IMR-90 (cell line): ENCODE measurements around the gene MYLK4. TPM values are rescaled to one million over a fixed set of nuclear protein-coding genes. Genes with fewer than 3 reads are reported as not detected.

ENCODE experiments used
- ATAC-seq: fragments of 200-7000 bp; cut with Tn5 transposase; 2 replicates; pipeline ENCODE4 v1.9.1; 2020; ENCODE audit warnings: low read depth, mild to moderate bottlenecking, moderate library complexity
- BruUV-seq: library from RNA; stranded (reverse); fragments of 400-500 nt; replicated peaks from 2 replicates; lab custom pipeline; 2021; lab: Mats Ljungman, UMichigan
- CTCF ChIA-PET: fragments of 300-600 bp; formaldehyde crosslinking; extraction: SDS; loops from one replicate; lab custom pipeline; 2021; ENCODE audit warnings: antibody characterized with exemption; lab: Yijun Ruan, JAX
- POLR2A ChIA-PET: fragments of 300-600 bp; sonication (Branson Sonifier 250); formaldehyde crosslinking; loops from one replicate; lab custom pipeline; 2022; ENCODE audit warnings: antibody characterized with exemption; ENCODE audit not compliant: unreplicated experiment; lab: Charles Lee
- DNase-seq: peaks from one replicate; pipeline ENCODE4 v3.0.0; 2013
- H2AFZ ChIP-seq: replicated peaks from 2 replicates; pipeline ENCODE3; 2013; ENCODE audit warnings: low read length, mild to moderate bottlenecking; ENCODE audit not compliant: poor library complexity
- H2AK5ac ChIP-seq: 2 replicates; pipeline ENCODE4 v1.6.1; 2013; ENCODE audit warnings: low read depth, low read length, inconsistent platforms
- H2AK9ac ChIP-seq: replicated peaks from 2 replicates; pipeline ENCODE3; 2013; ENCODE audit warnings: mild to moderate bottlenecking, low read depth, low read length, moderate library complexity; ENCODE audit not compliant: poor library complexity
- H2BK120ac ChIP-seq: 2 replicates; pipeline ENCODE4 v1.6.1; 2013; ENCODE audit warnings: low read depth, low read length, inconsistent platforms
- H2BK15ac ChIP-seq: 3 replicates; pipeline ENCODE4 v1.6.1; 2013; ENCODE audit warnings: low read depth, low read length, inconsistent platforms
- H2BK20ac ChIP-seq: 2 replicates; pipeline ENCODE4 v1.6.1; 2013; ENCODE audit warnings: low read depth, mild to moderate bottlenecking, inconsistent platforms, low read length, moderate library complexity
- H2BK5ac ChIP-seq: 2 replicates; pipeline ENCODE4 v1.6.1; 2013; ENCODE audit warnings: mild to moderate bottlenecking, low read depth, low read length, inconsistent platforms; ENCODE audit not compliant: poor library complexity, severe bottlenecking
- H3K14ac ChIP-seq: replicated peaks from 2 replicates; pipeline ENCODE4 v1.6.1; 2013; ENCODE audit warnings: low read depth, low read length, inconsistent platforms
- H3K18ac ChIP-seq: 2 replicates; pipeline ENCODE4 v1.6.1; 2013; ENCODE audit warnings: low read depth, low read length, control low read depth
- H3K23ac ChIP-seq: 2 replicates; pipeline ENCODE4 v1.6.1; 2013; ENCODE audit warnings: low read depth, low read length, inconsistent platforms
- H3K27ac ChIP-seq: 2 replicates; pipeline ENCODE4 v1.5.1; 2013; ENCODE audit warnings: mild to moderate bottlenecking, control low read depth, low read length; ENCODE audit not compliant: insufficient read depth
- H3K27me3 ChIP-seq: 2 replicates; pipeline ENCODE4 v1.6.1; 2013; ENCODE audit warnings: low read length; ENCODE audit not compliant: control insufficient read depth, insufficient read depth
- H3K36me3 ChIP-seq: 2 replicates; pipeline ENCODE4 v1.6.1; 2013; ENCODE audit warnings: low read length, mixed read lengths; ENCODE audit not compliant: control insufficient read depth, insufficient read depth
- H3K4ac ChIP-seq: 2 replicates; pipeline ENCODE4 v1.6.1; 2013; ENCODE audit warnings: low read depth, low read length, inconsistent platforms
- H3K4me1 ChIP-seq: 2 replicates; pipeline ENCODE4 v1.6.1; 2013; ENCODE audit warnings: low read length, mixed read lengths; ENCODE audit not compliant: control insufficient read depth, insufficient read depth
- H3K4me2 ChIP-seq: 2 replicates; pipeline ENCODE4 v1.6.1; 2013; ENCODE audit warnings: low read depth, mild to moderate bottlenecking, control low read depth, low read length, moderate library complexity
- H3K4me3 ChIP-seq: 2 replicates; pipeline ENCODE4 v1.5.1; 2013; ENCODE audit warnings: low read depth, mild to moderate bottlenecking, control low read depth, low read length, moderate library complexity; ENCODE audit not compliant: insufficient read depth
- H3K56ac ChIP-seq: 2 replicates; pipeline ENCODE4 v1.6.1; 2013; ENCODE audit warnings: low read length, inconsistent platforms; ENCODE audit not compliant: insufficient read depth; ENCODE audit errors: extremely low read depth
- H3K79me1 ChIP-seq, 2 experiments: 2 replicates each; pipeline ENCODE4 v1.6.1; 2013; ENCODE audit warnings: low read length in 2 of 2, inconsistent platforms in 1 of 2, low read depth in 1 of 2
- H3K9ac ChIP-seq: 2 replicates; pipeline ENCODE4 v1.6.1; 2013; ENCODE audit warnings: low read depth, low read length, control low read depth
- H3K9me1 ChIP-seq: 2 replicates; pipeline ENCODE4 v1.6.1; 2013; ENCODE audit warnings: low read length, inconsistent platforms; ENCODE audit not compliant: insufficient read depth
- H3K9me3 ChIP-seq: 2 replicates; pipeline ENCODE4 v1.6.1; 2013; ENCODE audit warnings: low read length; ENCODE audit not compliant: control insufficient read depth, insufficient read depth
- H4K20me1 ChIP-seq: 2 replicates; pipeline ENCODE4 v1.6.1; 2013; ENCODE audit warnings: low read length, inconsistent platforms; ENCODE audit not compliant: insufficient read depth
- H4K5ac ChIP-seq: 2 replicates; pipeline ENCODE4 v1.6.1; 2013; ENCODE audit warnings: mild to moderate bottlenecking, low read depth, low read length, control low read depth
- H4K8ac ChIP-seq, 2 experiments: 2 replicates each; pipeline ENCODE4 v1.6.1; 2013; ENCODE audit warnings: low read depth in 2 of 2, low read length in 2 of 2, control low read depth in 1 of 2, inconsistent platforms in 1 of 2
- H4K91ac ChIP-seq: 2 replicates; pipeline ENCODE4 v1.6.1; 2013; ENCODE audit warnings: low read depth, low read length, inconsistent platforms; ENCODE audit not compliant: insufficient read depth
- FOS ChIP-seq: fragments of 150-350 bp; IDR thresholded peaks from 2 replicates; pipeline ENCODE4 v1.6.1; 2016; ENCODE audit warnings: low read depth, low read length
- MAFK ChIP-seq: IDR thresholded peaks from 2 replicates; pipeline ENCODE4 v1.6.1; 2012; ENCODE audit warnings: low read depth, low read length, improper control_type of control experiment
- WGBS, 2 experiments: methylation state at CpG; one replicate each; pipeline versions ENCODE4 v1.1.5 to v1.1.7; 2013; ENCODE audit warnings: missing lambda C conversion rate in 2 of 2; ENCODE audit not compliant: insufficient read length in 1 of 2; ENCODE audit errors: extremely low coverage in 2 of 2; 5-methylcytosine and 5-hydroxymethylcytosine counted together
- dilution Hi-C: fragments of 300-500 bp; cut with HindIII; formaldehyde crosslinking; loops from one replicate; pipeline ENCODE4 v1.14.3; 2018; ENCODE audit warnings: low sequenced_read_pairs; ENCODE audit not compliant: unreplicated experiment
- in situ Hi-C: fragments of 300-500 bp; cut with MboI; formaldehyde crosslinking; loops from 3 replicates; pipeline ENCODE4 v1.14.3; 2019; ENCODE audit warnings: low sequenced_read_pairs, inconsistent platforms, mixed read lengths
- intact Hi-C: fragments of 100-400 bp; cut with micrococcal nuclease; formaldehyde crosslinking; loops from 2 replicates; pipeline ENCODE4 v1.10.0; 2022
- polyA plus RNA-seq, 3 experiments: library from polyadenylated mRNA; depleted of rRNA; stranded (reverse); fragments of >200 nt; gene quantifications; 2 replicates each; pipeline ENCODE4 v1.2.3, GENCODE V29; 2012; ENCODE audit warnings: low replicate concordance in 1 of 3
- total RNA-seq: library from RNA; depleted of rRNA; stranded (reverse); fragments of >200 nt; gene quantifications from 2 replicates; pipeline ENCODE4 v1.2.3, GENCODE V29; 2012

The MYLK4 gene
- total and polyA plus RNA-seq, 2 of the 4 experiments (the other 2 are of a cell fraction): under 0.01 to 0.07 TPM

DNA sequence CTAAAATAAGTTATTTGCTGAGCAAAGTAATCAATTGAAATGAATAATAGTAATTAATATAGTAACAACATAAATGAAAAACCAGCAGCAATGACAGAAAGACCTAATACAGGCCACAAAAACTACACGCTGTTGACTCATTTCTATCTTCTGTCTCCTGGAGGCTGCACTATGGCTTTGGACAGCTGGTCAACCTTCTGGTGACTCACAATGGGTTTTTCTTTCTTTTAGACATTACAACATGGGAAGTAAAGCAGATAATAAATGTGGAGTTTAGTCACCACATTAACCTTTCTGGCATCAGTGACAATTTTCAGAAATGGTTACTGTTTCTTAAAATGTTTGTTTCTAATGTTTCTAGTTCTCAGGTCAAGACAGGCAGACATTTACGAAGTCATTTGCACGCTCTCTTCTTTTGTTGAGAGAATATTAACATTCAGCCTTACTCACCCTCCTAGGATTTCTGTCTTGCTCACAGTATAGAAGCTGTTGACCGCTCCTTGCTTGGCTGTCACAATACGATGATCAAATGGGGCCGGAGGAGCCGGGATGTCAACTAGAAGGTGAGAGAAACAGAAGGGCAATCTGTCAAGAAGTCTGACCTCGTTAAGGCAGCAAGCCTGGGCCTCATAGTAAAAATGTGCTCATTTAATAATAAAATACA lies 62.2 kb downstream of the MYLK4 start:
- intact Hi-C loops: no loop called here
- no peak overlapping the region for H4K8ac ChIP-seq
- in situ Hi-C loops: no loop called here
- no TSS peak for BruUV-seq
- H3K9ac ChIP-seq: no peak overlapping the region
- no peak overlapping the region for H3K4me3 ChIP-seq
- no peak overlapping the region for H2AK9ac ChIP-seq
- peak overlapping the region; percentile 38 for H2AFZ ChIP-seq
- CTCF ChIA-PET: no interaction called here
- H2AK5ac ChIP-seq: no peak overlapping the region
- H3K27me3 ChIP-seq: peaks cover 2% of the 10 kb centered on the region; the same call in 1 of the 2 replicates
- H2BK20ac ChIP-seq: no peak overlapping the region
- H2BK5ac ChIP-seq: no peak overlapping the region
- no peak overlapping the region for H3K23ac ChIP-seq
- no peaks in the 10 kb centered on the region for H3K79me1 ChIP-seq
- no peak overlapping the region for H3K4ac ChIP-seq
- no peak overlapping the region for H3K4me2 ChIP-seq
- H4K20me1 ChIP-seq: no peaks in the 10 kb centered on the region
- H3K27ac ChIP-seq: no peak overlapping the region
- dilution Hi-C loops: no loop called here
- no peak overlapping the region for H4K5ac ChIP-seq
- no peak overlapping the region for H2BK120ac ChIP-seq
- H3K4me1 ChIP-seq: peaks cover 2% of the 10 kb centered on the region; the same call in 1 of the 2 replicates
- TF ChIP-seq MAFK: no peak
- TF ChIP-seq FOS: peak; percentile 68; the same call in 1 of the 2 replicates
- no peak overlapping the region for H3K14ac ChIP-seq
- WGBS, 2 experiments: no CpG with 5 or more reads among the region's 8 CpGs
- POLR2A ChIA-PET: no interaction called here
- H4K91ac ChIP-seq: no peak overlapping the region
- DNase-seq (peak; percentile 90), ATAC-seq (peak; percentile 92)
- no peaks in the 10 kb centered on the region for H3K36me3 ChIP-seq
- H3K9me3 ChIP-seq: no peaks in the 10 kb centered on the region
- no peak overlapping the region for H2BK15ac ChIP-seq
- no peaks in the 10 kb centered on the region for H3K9me1 ChIP-seq
- no peak overlapping the region for H3K18ac ChIP-seq
- H3K56ac ChIP-seq: no peak overlapping the region
